GM21367 (cell line): ENCODE results near the gene RAB27B.

Experiments used
- ATAC-seq: cut with Tn5 transposase; IDR thresholded peaks from one replicate; pipeline ENCODE4 v1.9.1; 2021; ENCODE audit not compliant: unreplicated experiment

The RAB27B gene

GRCh38 chr18:54906331-54907185 lies 78.3 kb downstream of the RAB27B start:
- ATAC-seq, result no peak

- no peak for ATAC-seq
These were observed 81.3 kb downstream of the RAB27B start for GRCh38 chr18:54909538-54909937.

- ATAC-seq, result no peak
These were observed 82.1 kb downstream of the RAB27B start for GRCh38 chr18:54910161-54910919.

GRCh38 chr18:54911551-54911950 lies 83.3 kb downstream of the RAB27B start:
- no peak for ATAC-seq

- ATAC-seq, result no peak
These were observed 86.5 kb downstream of the RAB27B start for GRCh38 chr18:54914816-54915215.

- no peak for ATAC-seq
These were observed 88.2 kb downstream of the RAB27B start for GRCh38 chr18:54916507-54916906.

GRCh38 chr18:54918060-54918459 lies 89.8 kb downstream of the RAB27B start:
- no peak for ATAC-seq

- no peak for ATAC-seq
These were observed 91.1 kb downstream of the RAB27B start for GRCh38 chr18:54919412-54919811.

GRCh38 chr18:54923339-54923956 lies 95.2 kb downstream of the RAB27B start:
- ATAC-seq, result no peak

- ATAC-seq, result no peak
These were observed 96.7 kb downstream of the RAB27B start for GRCh38 chr18:54924948-54925347.

GRCh38 chr18:54926593-54927325 lies 98.5 kb downstream of the RAB27B start:
- ATAC-seq, result no peak

- ATAC-seq, result no peak
These were observed 100.0 kb downstream of the RAB27B start for GRCh38 chr18:54928236-54928635.

GRCh38 chr18:54931152-54931551 lies 102.9 kb downstream of the RAB27B start:
- ATAC-seq, result no peak

GRCh38 chr18:54932472-54932871 lies 104.2 kb downstream of the RAB27B start:
- no peak for ATAC-seq

- no peak for ATAC-seq
These were observed 110.2 kb downstream of the RAB27B start for GRCh38 chr18:54938506-54938905.

- ATAC-seq, result no peak
These were observed 111.2 kb downstream of the RAB27B start for GRCh38 chr18:54939361-54939917.

- no peak for ATAC-seq
These were observed 113.9 kb downstream of the RAB27B start for GRCh38 chr18:54942144-54942543.

- no peak for ATAC-seq
These were observed 114.3 kb downstream of the RAB27B start for GRCh38 chr18:54942569-54942968.
